ENCODE results near the gene PLA2R1.

PLA2R1 gene

DNA sequence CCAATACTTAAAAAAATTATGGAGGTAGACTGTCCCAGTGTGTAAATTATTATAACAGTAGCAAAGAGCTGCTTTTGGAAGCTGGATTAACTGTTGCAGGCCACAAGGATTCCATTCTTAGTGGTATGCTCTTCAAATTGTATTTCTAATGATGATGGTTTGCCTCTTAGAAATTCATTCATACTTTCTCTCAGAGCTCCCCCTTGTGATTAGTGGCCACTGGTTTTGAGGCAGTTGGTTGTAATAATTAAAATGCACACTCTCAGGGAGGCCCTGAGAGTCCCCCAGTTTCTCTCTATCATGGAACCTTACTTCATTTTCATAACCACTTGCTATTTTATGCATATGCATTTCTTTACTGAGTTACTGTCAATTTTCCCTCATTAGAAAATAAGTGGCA is 122.5 kb downstream of the PLA2R1 start:
- TF ChIP-seq, protein P1, sequence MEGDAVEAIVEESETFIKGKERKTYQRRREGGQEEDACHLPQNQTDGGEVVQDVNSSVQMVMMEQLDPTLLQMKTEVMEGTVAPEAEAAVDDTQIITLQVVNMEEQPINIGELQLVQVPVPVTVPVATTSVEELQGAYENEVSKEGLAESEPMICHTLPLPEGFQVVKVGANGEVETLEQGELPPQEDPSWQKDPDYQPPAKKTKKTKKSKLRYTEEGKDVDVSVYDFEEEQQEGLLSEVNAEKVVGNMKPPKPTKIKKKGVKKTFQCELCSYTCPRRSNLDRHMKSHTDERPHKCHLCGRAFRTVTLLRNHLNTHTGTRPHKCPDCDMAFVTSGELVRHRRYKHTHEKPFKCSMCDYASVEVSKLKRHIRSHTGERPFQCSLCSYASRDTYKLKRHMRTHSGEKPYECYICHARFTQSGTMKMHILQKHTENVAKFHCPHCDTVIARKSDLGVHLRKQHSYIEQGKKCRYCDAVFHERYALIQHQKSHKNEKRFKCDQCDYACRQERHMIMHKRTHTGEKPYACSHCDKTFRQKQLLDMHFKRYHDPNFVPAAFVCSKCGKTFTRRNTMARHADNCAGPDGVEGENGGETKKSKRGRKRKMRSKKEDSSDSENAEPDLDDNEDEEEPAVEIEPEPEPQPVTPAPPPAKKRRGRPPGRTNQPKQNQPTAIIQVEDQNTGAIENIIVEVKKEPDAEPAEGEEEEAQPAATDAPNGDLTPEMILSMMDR (IDR thresholded peaks at IDR 0.05; ENCODE audit: low read depth, low read length, missing control alignments): peak; percentile 50
- peak; percentile 33 for DNase-seq (ENCODE audit: low read depth)
- in situ Hi-C loops (cut with HindIII; ENCODE audit: low sequenced_read_pairs): no loop called here
- H3K4me3 ChIP-seq (ENCODE audit: low read depth, low read length): no peak overlapping the region

DNA sequence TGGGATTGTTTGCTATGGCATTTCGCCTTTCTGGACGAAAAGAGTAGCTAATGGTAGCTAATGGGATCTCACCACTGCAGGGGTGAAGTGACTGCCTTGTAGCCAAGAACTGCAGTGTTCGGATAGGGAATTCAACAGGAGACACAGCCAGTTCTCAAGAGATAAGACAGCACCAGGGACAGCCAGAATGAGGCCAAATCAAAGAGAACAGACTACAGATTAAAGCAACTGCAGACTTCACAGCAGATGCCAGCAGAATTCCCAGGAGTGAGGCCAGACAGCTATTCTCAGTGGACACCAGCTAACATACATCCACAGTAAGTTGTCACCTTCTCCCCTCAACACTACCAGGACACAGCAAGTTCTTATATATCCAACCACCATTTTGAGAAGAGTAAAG is 124.0 kb downstream of the PLA2R1 start:
- TF ChIP-seq, protein P1 (IDR thresholded peaks at IDR 0.05; ENCODE audit: low read depth, low read length, missing control alignments): no peak
- no peak for DNase-seq (ENCODE audit: low read depth)
- in situ Hi-C loops (cut with HindIII; ENCODE audit: low sequenced_read_pairs): no loop called here

DNA sequence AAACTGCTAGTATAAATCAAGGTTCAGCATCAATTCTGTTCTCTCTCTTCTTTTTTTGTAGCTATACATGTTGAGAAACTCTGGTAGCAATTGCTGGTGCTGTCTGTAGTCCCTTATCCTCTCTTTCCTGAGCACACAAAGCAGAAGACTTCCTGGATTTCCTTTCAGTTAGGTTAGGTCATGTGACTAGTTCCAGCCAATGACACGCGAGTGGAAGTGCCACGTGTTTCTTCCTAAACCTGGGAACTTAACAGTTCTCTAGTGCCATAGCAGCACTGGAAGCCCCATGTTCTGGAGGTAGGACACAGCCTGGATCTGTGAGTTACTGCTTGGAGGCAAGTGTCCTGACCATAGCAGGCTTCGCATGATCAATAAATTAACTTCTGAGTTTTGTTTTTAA is 125.9 kb downstream of the PLA2R1 start:
- no peak for DNase-seq (ENCODE audit: low read depth)
- in situ Hi-C loops (cut with HindIII; ENCODE audit: low sequenced_read_pairs): no loop called here
- TF ChIP-seq, protein P1 (IDR thresholded peaks at IDR 0.05; ENCODE audit: low read depth, low read length, missing control alignments): no peak

More for the DNA sequence above, 124.0 kb downstream of the PLA2R1 start:
- H3K4me3 ChIP-seq (ENCODE audit: low read depth, low read length): no peak overlapping the region

DNA sequence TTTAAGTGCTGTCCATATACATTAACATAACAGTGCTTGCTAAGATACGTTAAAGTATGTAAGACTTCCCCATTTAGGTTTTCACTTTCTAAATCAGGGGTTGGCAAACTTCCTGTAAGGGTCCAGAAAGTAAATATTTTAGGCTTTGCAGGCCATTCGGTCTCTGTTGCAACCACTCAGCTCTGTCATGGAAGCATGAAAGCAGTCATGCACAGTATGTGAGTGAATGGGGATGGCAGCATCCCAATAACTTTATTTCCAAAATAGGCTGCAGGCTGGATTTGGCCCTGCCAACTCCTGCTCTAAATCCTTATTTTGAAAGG is 128.7 kb downstream of the PLA2R1 start:
- no peak for DNase-seq (ENCODE audit: low read depth)
- in situ Hi-C loops (cut with HindIII; ENCODE audit: low sequenced_read_pairs): no loop called here
- no peak overlapping the region for H3K4me3 ChIP-seq (ENCODE audit: low read depth, low read length)
- TF ChIP-seq, protein P1 (IDR thresholded peaks at IDR 0.05; ENCODE audit: low read depth, low read length, missing control alignments): no peak

More for the DNA sequence above, 125.9 kb downstream of the PLA2R1 start:
- no peak overlapping the region for H3K4me3 ChIP-seq (ENCODE audit: low read depth, low read length)

DNA sequence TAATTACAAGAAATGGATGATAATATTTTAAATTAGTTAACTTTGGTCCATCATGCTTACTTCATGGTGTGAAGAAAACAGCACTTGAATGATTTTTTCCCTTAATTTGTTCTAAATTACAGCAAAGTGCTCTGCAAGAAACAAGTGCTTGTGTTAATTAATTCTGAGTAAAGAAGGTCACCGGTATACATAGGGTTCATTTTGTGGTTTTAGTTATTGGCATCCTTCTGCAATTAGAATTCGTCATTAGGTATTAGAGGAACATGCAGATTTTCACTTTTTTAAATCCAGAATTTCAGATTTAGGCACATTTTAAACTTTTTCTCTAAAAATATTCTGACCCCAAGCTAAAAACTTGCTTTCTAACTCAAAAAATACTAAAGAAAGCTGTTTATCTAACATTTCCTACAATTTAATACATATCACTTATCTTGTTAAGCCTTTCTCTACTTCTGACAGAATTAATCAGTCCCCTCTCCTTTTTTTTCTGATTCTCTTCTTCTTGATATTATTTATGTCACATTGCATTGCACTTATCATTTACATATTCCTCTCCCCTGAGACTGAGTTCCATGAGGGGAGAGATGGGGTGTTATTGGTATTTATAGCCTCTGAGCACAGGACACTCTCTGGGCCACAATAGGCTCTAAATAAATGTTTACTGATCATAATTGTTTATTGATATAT is 129.2 kb downstream of the PLA2R1 start:
- no peak overlapping the region for H3K4me3 ChIP-seq (ENCODE audit: low read depth, low read length)
- DNase-seq (ENCODE audit: low read depth): no peak
- in situ Hi-C loops (cut with HindIII; ENCODE audit: low sequenced_read_pairs): no loop called here
- TF ChIP-seq, protein P1 (IDR thresholded peaks at IDR 0.05; ENCODE audit: low read depth, low read length, missing control alignments): no peak

DNA sequence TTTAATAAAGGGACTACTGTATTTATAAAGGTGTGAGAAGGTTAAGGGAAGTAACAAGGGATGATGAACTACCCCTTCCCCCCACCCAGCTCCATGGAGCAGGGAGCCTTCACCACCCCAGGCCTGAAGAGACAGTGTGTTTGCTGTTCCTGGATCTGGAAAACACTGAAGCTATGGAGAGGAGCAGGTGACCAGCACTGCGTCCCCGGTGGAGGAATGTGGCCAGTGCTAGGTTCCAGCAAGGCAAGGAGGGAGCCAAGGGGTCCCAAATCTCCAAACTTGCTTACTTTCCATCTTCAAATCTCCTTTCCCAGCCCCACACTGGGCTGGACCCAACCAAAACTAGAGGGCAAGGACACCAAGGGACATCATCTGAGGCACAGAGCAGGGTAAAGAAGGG is 135.7 kb downstream of the PLA2R1 start:
- no peak for DNase-seq (ENCODE audit: low read depth)
- in situ Hi-C loops (cut with HindIII; ENCODE audit: low sequenced_read_pairs): no loop called here
- H3K4me3 ChIP-seq (ENCODE audit: low read depth, low read length): no peak overlapping the region
- TF ChIP-seq, protein P1 (IDR thresholded peaks at IDR 0.05; ENCODE audit: low read depth, low read length, missing control alignments): no peak

Measured in astrocyte of the cerebellum (primary cell).